Suppressor macrophage treated with lipopolysaccharide for 4 hours (primary cell): ENCODE data around the gene RTTN.
"Not testable (repeated sequence)": the region's sequence is repeated elsewhere in the genome, so short reads cannot be mapped to it uniquely, and the experiment has no call there.

ENCODE experiments used
- DNase-seq: peaks from one replicate; pipeline ENCODE4 v3.0.0-alpha.2; 2020

Gene RTTN, protein sequence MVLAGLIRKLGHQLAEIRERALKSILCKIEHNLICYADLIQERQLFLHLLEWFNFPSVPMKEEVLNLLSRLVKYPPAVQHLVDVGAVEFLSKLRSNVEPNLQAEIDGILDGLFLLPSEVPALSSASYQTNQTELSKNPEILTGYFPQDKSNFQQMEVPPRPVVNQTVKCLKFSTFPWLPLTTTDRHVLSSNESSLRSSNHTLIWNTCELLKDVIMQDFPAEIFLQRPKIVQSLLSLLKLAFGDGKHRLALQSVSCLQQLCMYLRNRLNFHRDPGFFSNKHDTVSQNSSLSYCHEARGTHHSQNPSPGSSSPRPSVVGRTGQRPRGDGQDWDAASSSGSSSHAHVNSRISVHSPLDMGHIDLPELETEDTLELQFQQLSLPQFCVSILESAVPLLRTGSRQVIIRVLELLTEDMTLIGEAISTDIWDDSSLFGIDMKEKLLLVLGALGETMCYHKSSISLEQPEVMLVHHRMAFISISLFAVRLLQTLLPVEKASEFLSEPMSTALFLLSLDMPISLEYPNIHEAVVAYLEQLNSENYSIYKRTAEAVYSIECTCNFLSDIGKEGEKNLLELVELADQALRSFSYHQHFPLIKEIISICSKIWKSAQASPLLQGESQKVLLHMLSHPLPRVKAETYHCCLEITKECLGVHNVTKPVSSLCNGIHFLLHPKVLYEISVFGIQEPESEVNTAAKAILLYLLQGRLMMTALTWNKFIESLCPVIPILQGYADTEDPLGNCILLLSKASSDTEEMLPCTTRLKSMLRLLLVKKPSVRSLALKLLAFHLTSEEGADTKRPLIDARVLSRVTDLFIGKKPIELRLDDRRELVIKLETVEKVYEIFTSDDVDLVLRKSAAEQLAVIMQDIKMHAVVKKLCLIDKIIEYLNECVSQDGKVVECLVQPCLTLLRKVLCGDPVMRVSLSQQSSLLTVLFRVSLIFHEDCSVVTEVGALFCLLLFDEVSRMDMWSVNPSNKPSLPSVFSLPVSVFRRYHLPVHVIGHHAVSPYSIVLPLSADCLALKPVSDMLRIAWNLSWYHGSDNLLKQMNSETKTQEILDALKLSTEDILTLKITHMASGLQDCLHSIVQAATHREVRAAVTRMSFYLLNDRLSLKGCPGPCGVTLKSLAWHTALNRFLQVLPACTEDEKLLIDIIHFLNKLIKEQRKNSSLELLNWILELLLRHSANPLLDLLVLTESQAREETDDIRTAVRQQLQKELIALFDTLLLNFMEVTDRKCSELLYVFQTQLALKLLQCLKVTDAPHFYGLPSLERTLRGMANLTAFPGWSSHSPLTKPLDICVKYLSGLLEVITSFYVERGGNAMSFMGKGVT (N-terminal part only)

DNA sequence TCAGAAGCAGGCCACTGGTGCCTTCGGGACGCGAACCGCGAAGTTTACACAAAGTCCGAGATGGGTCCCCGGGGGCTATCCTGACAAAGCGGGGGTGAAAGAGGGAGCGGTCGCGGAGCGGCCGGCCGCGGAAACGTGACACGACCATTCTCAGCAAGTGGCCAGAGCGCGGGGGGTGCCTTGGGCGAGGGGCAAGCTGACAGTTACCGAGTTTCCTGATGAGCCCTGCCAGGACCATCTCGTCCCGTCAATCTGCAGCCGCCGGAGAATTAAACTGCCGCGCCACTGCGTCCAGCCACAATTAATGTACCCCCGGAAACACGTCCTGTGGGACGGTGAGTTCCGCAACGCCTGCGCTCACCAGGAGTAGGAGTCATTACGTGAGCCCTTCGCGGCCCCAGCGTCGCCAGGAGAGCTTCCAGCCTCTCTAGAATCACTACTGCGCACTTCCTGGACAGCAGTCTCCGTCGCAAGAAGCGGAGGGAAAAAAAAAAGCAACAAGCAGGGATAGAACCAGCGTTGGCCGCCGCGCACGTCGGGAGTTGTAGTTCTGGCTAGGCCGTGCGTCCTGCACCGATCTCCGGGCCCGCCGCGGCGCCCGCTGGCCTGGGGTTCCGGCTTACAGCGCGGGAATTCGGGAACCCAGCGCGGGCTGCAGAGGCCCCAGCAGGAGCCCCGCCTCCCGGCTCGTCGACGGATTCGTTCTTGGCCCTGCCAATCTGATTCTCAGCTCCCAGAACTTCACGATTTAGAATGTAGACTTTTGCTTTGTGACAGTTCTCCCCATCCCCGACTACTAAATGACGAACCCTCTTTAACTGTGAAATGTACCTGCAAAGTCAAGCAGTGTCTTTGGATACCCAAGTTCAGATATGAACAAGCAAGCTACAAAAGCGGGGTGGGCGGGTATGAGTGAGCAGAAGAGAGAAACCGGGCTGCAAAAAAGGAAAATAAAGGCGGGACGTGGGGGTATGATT, at the start of gene RTTN:
Gene RTTN (minus strand): TSS at position 267 of the 977 bp plus-strand sequence. CDS start 29 bp downstream, at position 238.
- peak; percentile 95 for DNase-seq

DNA sequence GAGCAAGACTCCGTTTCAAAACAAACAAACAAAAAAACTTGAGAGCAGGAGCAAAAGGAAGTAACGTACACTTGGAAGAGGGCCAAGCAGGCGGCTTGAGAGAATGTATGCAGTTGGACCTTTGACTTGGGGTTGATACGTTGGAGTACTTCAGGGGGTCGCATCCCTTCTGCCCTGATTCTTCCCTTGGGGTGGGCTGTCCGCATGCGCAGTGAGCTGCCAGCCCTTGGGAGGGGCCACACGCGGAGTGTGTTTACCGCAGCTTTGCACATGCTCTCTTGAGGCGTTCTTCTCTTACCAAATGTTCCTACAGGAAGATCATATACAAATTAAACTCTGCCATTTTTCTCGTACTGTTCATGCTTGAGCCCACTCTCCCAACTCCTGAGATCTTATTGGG, 45.3 kb upstream of the RTTN start:
- DNase-seq: no peak

DNA sequence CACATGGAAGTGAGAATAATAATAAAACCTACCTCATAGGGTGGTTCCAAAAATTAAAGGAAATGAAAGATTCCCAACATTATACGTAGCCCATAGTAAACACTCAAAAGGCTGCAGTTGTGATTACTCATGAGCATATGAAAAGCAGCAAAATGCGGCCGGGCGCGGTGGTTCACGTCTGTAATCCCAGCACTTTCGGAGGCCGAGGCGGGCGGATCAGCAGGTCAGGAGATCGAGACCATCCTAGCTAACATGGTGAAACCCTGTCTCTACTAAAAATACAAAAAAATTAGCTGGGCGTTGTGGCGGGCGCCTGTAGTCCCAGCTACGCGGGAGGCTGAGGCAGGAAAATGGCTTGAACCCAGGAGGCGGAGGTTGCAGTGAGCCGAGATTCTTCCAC, 44.4 kb upstream of the RTTN start:
- DNase-seq: not testable (repeated sequence)

DNA sequence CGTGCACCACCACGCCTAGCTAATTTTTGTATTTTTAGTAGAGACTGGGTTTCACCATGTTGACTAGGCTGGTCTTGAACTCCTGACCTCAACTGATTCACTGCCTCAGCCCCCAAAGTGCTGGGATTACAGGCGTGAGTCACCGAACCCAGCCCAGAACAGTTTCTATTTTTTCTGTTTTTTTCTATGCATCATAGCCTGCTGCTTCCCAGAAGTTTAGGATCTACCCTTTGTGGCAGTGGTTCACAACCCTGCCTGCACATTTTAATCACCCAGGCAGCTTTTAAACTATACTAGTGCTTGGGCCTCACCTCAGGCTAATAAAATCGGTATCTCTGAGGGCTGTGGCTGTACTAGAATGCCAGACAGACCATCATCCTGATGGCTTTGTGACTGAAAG, 43.6 kb upstream of the RTTN start:
- DNase-seq: no peak

DNA sequence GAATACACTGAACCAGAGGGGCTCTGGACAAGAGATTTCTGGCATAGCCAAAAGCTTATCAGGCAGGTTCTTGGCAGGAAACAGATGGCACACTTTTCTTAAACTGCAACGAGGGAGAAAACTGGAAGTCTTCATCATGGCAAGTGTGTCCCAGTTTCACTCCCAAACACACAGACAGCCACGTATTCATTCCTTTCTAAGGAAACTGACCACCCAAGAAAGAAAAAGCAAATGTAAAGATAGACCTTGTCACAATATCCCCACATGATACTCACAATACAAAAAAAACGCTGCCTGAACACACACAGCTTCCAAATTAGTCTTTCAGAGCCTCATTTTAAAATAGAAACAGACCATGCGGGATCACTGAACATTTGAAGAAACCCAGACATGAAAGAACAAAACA, 40.6 kb upstream of the RTTN start:
- no peak for DNase-seq

DNA sequence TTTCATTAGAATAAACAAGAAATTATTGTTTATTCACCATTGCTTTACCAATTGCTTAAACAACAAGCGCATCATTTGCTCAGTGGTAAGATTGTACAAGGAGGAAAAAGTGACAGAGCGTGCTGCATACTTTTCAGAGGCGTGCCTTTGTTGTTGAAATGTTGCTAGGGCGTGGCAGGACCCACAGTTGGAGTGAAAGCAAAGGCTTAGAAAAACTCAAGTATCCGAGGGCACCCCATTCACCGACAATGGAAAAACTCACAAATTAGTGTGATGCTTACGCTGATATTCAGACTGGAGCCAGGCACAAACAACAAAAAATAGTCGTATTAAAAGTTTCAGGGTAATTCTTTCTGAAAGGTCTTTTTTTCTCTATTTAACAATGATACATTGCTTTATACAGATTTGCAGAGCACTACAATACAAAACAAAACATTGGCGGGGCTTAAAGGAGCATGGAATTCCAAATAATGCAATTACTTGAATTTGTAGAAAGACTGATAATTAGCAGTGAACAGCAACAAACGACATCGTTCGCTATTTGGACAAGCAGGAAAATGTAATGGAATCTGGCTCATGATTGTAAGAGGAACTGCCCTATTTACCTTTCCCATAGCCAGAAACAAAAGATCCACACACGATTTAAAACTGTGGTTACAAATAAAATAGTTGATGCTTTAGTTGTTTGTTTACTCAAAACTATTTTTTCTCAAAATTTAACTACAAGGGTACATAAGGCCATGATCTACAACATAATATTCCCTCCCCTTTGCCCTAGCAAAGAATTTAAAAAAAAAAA, 37.8 kb upstream of the RTTN start:
- no peak for DNase-seq

DNA sequence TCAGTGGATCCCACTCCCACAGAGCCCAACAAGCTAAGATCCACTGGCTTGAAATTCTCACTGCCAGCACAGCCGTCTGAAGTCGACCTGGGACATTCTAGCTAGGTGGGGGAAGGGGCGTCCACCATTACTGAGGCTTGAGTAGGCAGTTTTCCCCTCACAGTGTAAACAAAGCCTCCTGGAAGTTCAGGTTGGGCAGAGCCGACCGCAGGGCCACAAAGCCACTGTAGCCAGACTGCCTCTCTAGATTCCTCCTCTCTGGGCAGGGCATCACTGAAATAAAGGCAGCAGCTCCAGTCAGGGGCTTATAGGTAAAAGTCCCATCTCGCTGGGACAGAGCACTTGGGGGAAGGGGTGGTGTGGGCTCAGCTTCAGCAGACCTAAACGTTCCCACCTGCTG, 31.4 kb upstream of the RTTN start:
- DNase-seq: not testable (repeated sequence)

DNA sequence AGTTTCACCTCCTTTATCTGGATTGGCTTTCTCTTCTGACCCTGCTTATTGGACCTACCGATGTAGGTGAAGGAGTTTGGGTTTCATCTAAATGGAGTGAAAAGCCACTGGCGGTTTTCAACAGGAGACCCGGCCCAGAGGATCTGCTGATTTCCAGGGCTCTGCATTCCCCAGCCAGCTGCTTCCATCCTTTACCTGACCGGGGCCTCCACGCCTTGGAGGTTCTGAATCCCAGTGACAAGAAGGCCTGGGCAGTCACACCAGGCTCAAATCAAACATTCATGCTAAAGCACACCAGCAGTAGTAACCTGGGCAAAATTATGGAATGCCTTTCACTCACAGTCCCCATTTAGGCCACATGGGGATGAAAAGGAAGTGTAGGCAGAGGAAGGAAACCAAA, 30.0 kb upstream of the RTTN start:
- no peak for DNase-seq

DNA sequence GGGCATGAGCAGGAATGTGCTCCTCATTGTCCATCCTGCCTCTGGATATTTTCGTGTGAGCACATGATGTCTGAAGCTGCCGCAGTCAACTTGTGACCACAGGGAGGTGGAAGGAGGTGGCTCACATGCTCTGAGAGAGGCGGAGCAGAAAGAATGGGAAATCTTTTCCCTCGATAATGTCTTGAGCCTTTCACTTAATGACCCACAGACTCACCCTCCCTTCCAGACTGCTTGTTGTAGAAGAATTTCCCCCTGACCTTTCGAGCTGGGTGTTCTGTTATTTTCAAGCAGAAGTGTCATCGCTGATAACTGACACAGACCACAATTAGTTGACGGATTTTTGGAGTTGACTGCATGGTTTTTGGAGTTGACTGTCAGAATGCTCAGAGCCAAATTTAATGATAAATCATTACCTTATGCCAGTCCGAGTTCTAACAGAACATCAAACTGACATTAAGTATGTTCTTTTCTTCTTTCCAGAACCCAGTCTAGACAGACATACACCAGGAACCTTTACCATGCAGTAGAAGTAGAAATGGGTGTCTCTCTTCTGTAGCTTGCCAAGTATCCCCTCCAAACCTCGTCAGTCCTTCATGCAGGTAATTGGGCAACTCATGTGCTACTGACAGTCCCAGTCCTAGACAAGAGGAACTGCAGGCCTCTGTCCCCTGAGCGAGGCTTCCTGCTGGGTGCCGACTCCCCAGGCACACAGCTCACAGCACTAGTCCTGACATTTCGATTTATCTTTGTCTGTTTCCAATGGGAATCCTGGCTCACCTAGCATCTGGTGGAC, 29.4 kb upstream of the RTTN start:
- peak; percentile 61 for DNase-seq

DNA sequence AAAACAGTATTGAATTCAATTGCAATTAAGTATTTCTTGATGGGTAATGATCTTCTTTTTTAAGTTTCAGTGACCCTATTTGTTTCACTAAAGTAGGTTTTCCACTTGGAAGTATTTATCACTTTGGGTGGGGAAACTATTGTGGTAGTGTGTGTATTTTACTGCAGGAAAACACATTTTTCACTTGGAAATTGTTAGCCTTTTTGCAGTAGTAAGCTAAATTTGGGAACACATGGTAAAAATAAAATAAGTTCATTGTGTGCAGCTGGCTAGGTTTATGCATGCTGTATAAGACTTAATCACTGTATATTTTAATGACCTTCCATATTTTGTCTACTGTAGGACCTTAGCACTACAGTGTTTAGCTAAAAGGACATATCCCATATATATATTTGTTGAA, 28.5 kb upstream of the RTTN start:
- no peak for DNase-seq

DNA sequence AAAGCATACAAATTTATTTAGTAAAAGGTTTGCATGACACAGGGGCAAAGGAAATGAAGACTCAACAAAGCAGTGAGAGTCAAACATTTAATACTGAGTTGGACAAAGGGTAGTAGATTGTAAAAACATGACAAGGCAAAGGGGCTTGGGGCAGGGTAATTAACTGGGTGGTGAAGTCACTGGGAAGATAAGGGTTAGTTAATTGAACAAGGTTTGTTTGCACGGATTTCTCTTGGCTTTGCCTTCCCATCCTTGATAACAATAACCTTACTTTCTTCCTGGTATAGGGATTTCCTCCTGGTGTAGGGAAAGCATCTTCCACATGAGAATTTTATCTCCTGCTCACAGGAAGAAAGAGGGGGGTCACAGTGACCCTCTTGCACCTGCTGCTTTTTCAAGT, 26.8 kb upstream of the RTTN start:
- DNase-seq: no peak

DNA sequence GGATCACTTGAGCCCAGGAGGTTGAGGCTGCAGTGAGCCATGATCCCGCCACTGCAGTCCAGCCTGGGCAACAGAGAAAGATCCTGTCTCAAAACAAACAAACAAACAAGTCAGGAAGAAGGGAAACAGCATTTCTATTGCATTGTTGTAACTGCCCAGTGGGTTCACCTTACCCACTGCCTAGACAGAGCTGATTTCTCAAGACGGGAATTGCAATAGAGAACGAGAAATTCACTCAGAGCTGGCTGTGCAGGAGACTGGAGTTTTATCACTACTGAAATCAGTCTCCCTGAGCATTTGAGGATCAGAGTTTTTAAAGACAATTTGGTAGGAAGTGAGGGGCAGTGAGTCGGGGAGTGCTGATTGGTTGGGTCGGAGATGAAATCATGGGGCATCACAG, 24.2 kb upstream of the RTTN start:
- no peak for DNase-seq

DNA sequence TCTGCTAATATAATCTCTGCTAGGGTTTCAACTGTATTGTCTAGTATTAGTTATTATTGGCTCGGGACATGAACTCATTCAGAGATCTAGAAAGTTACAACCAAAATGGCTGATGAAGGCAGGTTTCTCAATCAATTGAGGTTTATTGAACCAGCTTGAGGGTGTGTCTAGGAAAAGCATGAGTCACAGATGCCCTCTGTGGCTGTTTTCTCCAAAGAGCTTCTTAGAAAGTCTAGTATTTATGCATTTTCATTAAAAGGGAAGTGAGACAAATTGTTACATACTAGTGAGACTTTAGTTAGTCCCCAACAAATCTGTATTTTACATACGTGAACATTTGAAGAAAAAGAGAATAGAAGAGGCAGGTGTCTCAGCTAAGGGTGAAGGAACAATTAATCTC, 23.0 kb upstream of the RTTN start:
- peak; percentile 81 for DNase-seq

DNA sequence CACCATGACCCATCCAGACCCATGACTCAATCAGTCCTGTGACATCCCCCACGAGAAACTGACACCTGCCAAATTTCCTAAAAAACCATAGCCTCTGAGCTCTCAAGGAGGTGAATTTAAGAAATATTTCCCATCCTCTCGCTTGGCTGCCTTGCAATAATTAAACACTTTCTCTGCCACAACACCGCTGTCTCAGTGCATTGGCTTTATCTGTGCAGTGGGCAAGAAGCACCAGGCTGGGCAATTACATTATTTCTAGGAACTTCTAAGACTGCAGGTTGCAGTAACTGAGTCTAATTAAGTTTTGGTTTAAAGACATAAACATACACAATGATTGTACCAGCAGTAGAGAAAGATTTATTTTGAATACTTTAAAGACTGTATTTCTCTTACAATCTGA, 22.0 kb upstream of the RTTN start:
- DNase-seq: no peak

DNA sequence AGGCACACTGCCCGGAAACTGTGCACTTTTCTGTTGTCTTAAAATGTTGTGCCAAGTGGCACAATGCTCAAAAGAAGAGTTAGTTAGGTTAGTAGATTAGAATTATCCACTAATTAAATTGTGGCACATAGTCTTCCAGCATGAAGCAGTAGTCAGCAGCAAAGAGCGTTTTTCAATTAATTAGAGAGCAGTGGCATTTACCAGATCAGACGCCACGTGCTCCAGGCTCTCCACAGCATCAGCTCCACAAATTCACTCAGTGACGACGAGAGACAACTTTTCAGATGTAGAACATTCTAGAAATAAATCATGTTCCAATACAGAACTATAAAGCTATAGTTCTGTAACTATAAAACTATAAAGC, 16.4 kb upstream of the RTTN start:
- DNase-seq: no peak

DNA sequence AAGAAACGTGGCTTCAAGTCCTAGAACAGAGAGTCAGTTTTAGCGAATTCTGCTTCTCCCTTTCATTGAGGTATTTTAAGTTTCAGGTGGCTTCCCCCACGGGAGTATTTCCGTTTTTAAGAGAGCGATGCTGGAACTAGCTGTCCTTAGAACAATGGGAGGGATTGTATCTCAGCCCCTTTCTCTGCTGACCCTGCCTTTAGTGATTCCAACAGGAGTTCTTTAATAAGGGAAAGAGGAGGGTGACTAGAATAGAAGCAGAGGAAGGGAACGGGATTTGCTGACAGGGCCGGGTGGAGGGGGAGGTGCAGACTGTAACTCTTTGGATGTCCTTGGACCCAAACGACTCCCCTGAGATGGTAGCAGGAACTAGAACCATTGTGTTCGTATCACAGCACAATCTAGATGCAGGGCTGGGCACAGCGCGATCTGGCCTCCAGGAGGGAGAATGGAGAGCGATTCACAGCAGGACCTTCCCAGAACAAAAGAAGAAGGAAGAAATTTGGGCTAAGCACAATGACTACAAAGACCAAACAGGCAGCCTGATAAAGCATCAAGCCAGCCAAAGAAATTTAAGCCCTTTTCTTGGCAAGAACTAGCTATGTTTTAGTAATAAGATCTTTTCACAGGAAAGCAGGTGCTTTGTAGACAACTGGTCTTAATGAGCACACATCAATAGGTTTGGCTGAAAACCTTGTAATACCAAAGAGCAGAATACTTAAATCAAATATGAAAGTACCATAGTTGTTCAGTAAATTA, 15.8 kb upstream of the RTTN start:
- no peak for DNase-seq

DNA sequence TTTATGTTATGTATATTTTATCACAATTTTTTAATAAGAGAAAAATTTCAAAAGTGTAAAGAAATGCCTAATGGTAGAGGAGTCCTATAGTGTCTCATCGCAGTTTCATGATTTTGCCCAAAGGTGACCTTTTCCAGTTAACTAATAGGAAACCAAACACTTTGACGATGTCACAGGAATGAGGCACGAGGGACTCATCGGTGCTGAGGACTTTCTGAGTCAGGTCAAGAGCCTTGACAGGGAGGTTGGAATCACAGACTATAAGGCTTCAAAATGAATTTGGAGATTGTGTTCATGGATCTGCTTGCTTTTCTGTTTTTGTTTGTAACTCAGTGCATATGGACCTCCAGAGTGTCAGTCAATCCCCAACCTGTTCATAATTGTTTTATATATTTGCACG, 15.1 kb upstream of the RTTN start:
- DNase-seq: no peak

DNA sequence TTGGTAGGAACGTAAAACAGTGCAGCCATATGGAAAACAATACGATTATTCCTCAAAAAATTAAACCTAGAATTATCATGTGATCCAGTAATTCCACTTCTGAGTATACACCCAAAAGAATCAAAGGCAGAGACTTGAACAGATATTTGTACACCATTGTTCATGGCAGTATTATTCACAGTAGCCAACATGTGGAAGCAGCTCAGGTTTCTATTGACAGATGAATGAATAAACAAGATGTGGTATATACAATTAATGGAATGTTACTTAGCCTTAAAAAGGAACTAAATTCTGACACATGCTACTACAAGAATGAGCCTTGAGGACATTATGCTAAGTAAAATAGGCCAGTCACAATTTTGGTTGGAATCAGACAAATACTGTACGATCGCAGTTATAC, 14.2 kb upstream of the RTTN start:
- DNase-seq: no peak

DNA sequence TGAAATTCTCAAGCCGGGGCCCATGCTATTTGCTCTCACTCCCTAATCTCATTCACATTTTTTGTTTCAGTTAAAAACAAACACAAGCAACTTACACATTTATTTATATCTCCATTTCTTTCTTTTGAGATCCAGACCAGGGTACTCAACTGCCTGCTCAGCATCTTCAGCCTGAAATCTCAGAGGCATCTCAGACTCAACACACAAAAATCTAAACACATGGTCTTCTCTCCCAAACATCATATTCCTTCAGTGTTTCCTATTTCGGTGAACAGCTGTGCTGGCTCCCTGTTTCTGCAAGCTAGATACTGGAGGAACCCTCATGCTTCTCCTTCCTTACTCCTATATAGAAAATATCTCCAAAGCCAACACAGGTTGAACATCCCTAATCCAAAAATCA, 11.3 kb upstream of the RTTN start:
- no peak for DNase-seq

DNA sequence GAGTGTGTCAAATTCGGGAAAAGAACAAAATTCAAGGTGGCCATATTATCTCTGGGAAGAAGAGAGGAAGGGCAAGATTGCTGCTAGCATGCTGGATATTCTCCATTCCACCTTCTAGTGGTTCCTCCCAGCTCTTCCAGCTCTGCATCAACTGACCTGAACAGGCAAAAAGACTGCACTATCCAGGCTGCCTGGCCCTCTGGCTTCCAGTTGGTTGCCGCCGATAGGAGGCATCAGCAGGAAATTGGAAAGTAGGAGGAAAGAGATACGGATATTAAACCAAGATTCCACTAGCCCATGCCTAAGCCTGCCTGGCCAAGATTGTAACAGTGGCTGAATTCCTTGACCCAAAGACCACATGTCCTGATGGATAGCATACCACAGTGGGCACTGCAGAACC, 1.7 kb upstream of the RTTN start:
- DNase-seq: no peak
